Measurements from ENCODE around the gene CLASP1.
"Not testable (repeated sequence)": the region's sequence is repeated elsewhere in the genome, so short reads cannot be mapped to it uniquely, and the experiment has no call there.

CLASP1 gene

GRCh38 chr2:121319941-121320340, 329.3 kb downstream of the CLASP1 start:
- Histone ChIP-seq H3K4me3 (ENCODE audit: control insufficient read depth in 1 of 7, extremely low read depth in 1 of 7, insufficient read depth in 4 of 7, low read depth in 2 of 7, low read length in 6 of 7) (no peak overlapping the region), H3K27ac (ENCODE audit: insufficient read depth in 1 of 2, low read depth in 1 of 2, low read length in 2 of 2, poor library complexity in 1 of 2, severe bottlenecking in 2 of 2) (no peak overlapping the region), H3K9me3 (ENCODE audit: control extremely low read depth in 1 of 5, control insufficient read depth in 4 of 5, insufficient read depth in 2 of 5, low read depth in 1 of 5, low read length in 4 of 5) (no peaks in the 10 kb centered on the region), H3K4me1 (ENCODE audit: control extremely low read depth in 1 of 4, control insufficient read depth in 4 of 4, insufficient read depth in 4 of 4, low read length in 3 of 4) (peaks cover 0 to 6% (median 0%) of the 10 kb centered on the region in 4 experiments), H3K36me3 (ENCODE audit: control insufficient read depth in 4 of 4, insufficient read depth in 4 of 4, low read length in 3 of 4) (no peaks in the 10 kb centered on the region), H3K27me3 (replicated peaks in 2 of 5; ENCODE audit: control insufficient read depth in 4 of 5, insufficient read depth in 5 of 5, low read length in 4 of 5) (no peaks in the 10 kb centered on the region)
- ChIA-PET POLR2A (no interaction called here), CTCF (interaction anchor here (0.6 to 2.0 kb wide), 8 partner anchors 9 to 629 kb away, joined by 3 to 6 read pairs (median 4); no protein-coding TSS in a partner anchor)
- DNase-seq, result no peak
- 100% methylated on average over 3 of the region's 3 CpGs for WGBS (ENCODE audit: insufficient coverage)

- H3K4me1 ChIP-seq (ENCODE audit: control extremely low read depth in 1 of 4, control insufficient read depth in 4 of 4, insufficient read depth in 4 of 4, low read length in 3 of 4), result no peaks in the 10 kb centered on the region
- DNase-seq, result no peak
- WGBS (ENCODE audit: insufficient coverage), result 91% methylated on average over 6 of the region's 7 CpGs
- ChIA-PET CTCF (no interaction called here), POLR2A (no interaction called here)
- H3K4me3 ChIP-seq (ENCODE audit: control insufficient read depth in 1 of 7, extremely low read depth in 1 of 7, insufficient read depth in 4 of 7, low read depth in 2 of 7, low read length in 6 of 7), result no peak overlapping the region
- H3K9me3 ChIP-seq (ENCODE audit: control extremely low read depth in 1 of 5, control insufficient read depth in 4 of 5, insufficient read depth in 2 of 5, low read depth in 1 of 5, low read length in 4 of 5), result no peaks in the 10 kb centered on the region
- H3K27me3 ChIP-seq (replicated peaks in 2 of 5; ENCODE audit: control insufficient read depth in 4 of 5, insufficient read depth in 5 of 5, low read length in 4 of 5), result no peaks in the 10 kb centered on the region
- H3K27ac ChIP-seq (ENCODE audit: insufficient read depth in 1 of 2, low read depth in 1 of 2, low read length in 2 of 2, poor library complexity in 1 of 2, severe bottlenecking in 2 of 2), result no peak overlapping the region
- no peaks in the 10 kb centered on the region for H3K36me3 ChIP-seq (ENCODE audit: control insufficient read depth in 4 of 4, insufficient read depth in 4 of 4, low read length in 3 of 4)
These were observed 332.3 kb downstream of the CLASP1 start for GRCh38 chr2:121316986-121317385.

- POLR2A ChIA-PET; H3K9me3 ChIP-seq (ENCODE audit: control extremely low read depth in 1 of 5, control insufficient read depth in 4 of 5, insufficient read depth in 2 of 5, low read depth in 1 of 5, low read length in 4 of 5); DNase-seq; H3K27ac ChIP-seq (ENCODE audit: insufficient read depth in 1 of 2, low read depth in 1 of 2, low read length in 2 of 2, poor library complexity in 1 of 2, severe bottlenecking in 2 of 2); H3K27me3 ChIP-seq (replicated peaks in 2 of 5; ENCODE audit: control insufficient read depth in 4 of 5, insufficient read depth in 5 of 5, low read length in 4 of 5); H3K36me3 ChIP-seq (ENCODE audit: control insufficient read depth in 4 of 4, insufficient read depth in 4 of 4, low read length in 3 of 4); H3K4me3 ChIP-seq (ENCODE audit: control insufficient read depth in 1 of 7, extremely low read depth in 1 of 7, insufficient read depth in 4 of 7, low read depth in 2 of 7, low read length in 6 of 7); H3K4me1 ChIP-seq (ENCODE audit: control extremely low read depth in 1 of 4, control insufficient read depth in 4 of 4, insufficient read depth in 4 of 4, low read length in 3 of 4): not testable (repeated sequence)
- CTCF ChIA-PET, result interaction anchor here (0.8 to 1.0 kb wide), 2 partner anchors 9 to 17 kb away, joined by 3 to 4 read pairs; no protein-coding TSS in a partner anchor
- 95% methylated on average over 10 of the region's 15 CpGs for WGBS (ENCODE audit: insufficient coverage)
These were observed 335.6 kb downstream of the CLASP1 start for GRCh38 chr2:121313701-121314100.

- Histone ChIP-seq H3K4me3 (ENCODE audit: control insufficient read depth in 1 of 7, extremely low read depth in 1 of 7, insufficient read depth in 4 of 7, low read depth in 2 of 7, low read length in 6 of 7) (peak overlapping the region in 1 of 7 experiments; percentile 33), H3K4me1 (ENCODE audit: control extremely low read depth in 1 of 4, control insufficient read depth in 4 of 4, insufficient read depth in 4 of 4, low read length in 3 of 4) (peaks cover 0 to 9% (median 3%) of the 10 kb centered on the region in 4 experiments), H3K27ac (ENCODE audit: insufficient read depth in 1 of 2, low read depth in 1 of 2, low read length in 2 of 2, poor library complexity in 1 of 2, severe bottlenecking in 2 of 2) (peak overlapping the region; percentile 80 to 88), H3K27me3 (replicated peaks in 2 of 5; ENCODE audit: control insufficient read depth in 4 of 5, insufficient read depth in 5 of 5, low read length in 4 of 5) (no peaks in the 10 kb centered on the region), H3K36me3 (ENCODE audit: control insufficient read depth in 4 of 4, insufficient read depth in 4 of 4, low read length in 3 of 4) (no peaks in the 10 kb centered on the region), H3K9me3 (ENCODE audit: control extremely low read depth in 1 of 5, control insufficient read depth in 4 of 5, insufficient read depth in 2 of 5, low read depth in 1 of 5, low read length in 4 of 5) (peaks cover 0 to 2% (median 0%) of the 10 kb centered on the region in 5 experiments)
- POLR2A ChIA-PET, result no interaction called here
- CTCF ChIA-PET, result interaction anchor here (1.0 kb wide), 1 partner anchor 9 kb away, joined by 3 read pairs; no protein-coding TSS in a partner anchor
- peak; percentile 93 to 99 (median 97) for DNase-seq
- WGBS (ENCODE audit: insufficient coverage), result 10% methylated on average over 2 of the region's 3 CpGs
These were observed 339.5 kb downstream of the CLASP1 start for GRCh38 chr2:121309801-121310200.

GRCh38 chr2:121309323-121309722, 339.9 kb downstream of the CLASP1 start:
- ChIA-PET POLR2A (no interaction called here), CTCF (interaction anchor here (2.2 kb wide), 1 partner anchor 12 kb away, joined by 12 read pairs; no protein-coding TSS in a partner anchor)
- no peaks in the 10 kb centered on the region for H3K27me3 ChIP-seq (replicated peaks in 2 of 5; ENCODE audit: control insufficient read depth in 4 of 5, insufficient read depth in 5 of 5, low read length in 4 of 5)
- H3K27ac ChIP-seq (ENCODE audit: insufficient read depth in 1 of 2, low read depth in 1 of 2, low read length in 2 of 2, poor library complexity in 1 of 2, severe bottlenecking in 2 of 2), result peak overlapping the region; percentile 80 to 88
- H3K9me3 ChIP-seq (ENCODE audit: control extremely low read depth in 1 of 5, control insufficient read depth in 4 of 5, insufficient read depth in 2 of 5, low read depth in 1 of 5, low read length in 4 of 5), result peaks cover 0 to 2% (median 0%) of the 10 kb centered on the region in 5 experiments
- H3K4me3 ChIP-seq (ENCODE audit: control insufficient read depth in 1 of 7, extremely low read depth in 1 of 7, insufficient read depth in 4 of 7, low read depth in 2 of 7, low read length in 6 of 7), result peak overlapping the region in 1 of 7 experiments; percentile 33
- H3K36me3 ChIP-seq (ENCODE audit: control insufficient read depth in 4 of 4, insufficient read depth in 4 of 4, low read length in 3 of 4), result no peaks in the 10 kb centered on the region
- H3K4me1 ChIP-seq (ENCODE audit: control extremely low read depth in 1 of 4, control insufficient read depth in 4 of 4, insufficient read depth in 4 of 4, low read length in 3 of 4), result peaks cover 0 to 9% (median 3%) of the 10 kb centered on the region in 4 experiments
- DNase-seq, result no peak

- H3K27ac ChIP-seq (ENCODE audit: insufficient read depth in 1 of 2, low read depth in 1 of 2, low read length in 2 of 2, poor library complexity in 1 of 2, severe bottlenecking in 2 of 2), result no peak overlapping the region
- no peak overlapping the region for H3K4me3 ChIP-seq (ENCODE audit: control insufficient read depth in 1 of 7, extremely low read depth in 1 of 7, insufficient read depth in 4 of 7, low read depth in 2 of 7, low read length in 6 of 7)
- H3K36me3 ChIP-seq (ENCODE audit: control insufficient read depth in 4 of 4, insufficient read depth in 4 of 4, low read length in 3 of 4), result no peaks in the 10 kb centered on the region
- ChIA-PET CTCF (interaction anchor here (1.1 kb wide), 1 partner anchor 11 kb away, joined by 4 read pairs; no protein-coding TSS in a partner anchor), POLR2A (no interaction called here)
- no peaks in the 10 kb centered on the region for H3K27me3 ChIP-seq (replicated peaks in 2 of 5; ENCODE audit: control insufficient read depth in 4 of 5, insufficient read depth in 5 of 5, low read length in 4 of 5)
- peaks cover 0 to 9% (median 3%) of the 10 kb centered on the region in 4 experiments for H3K4me1 ChIP-seq (ENCODE audit: control extremely low read depth in 1 of 4, control insufficient read depth in 4 of 4, insufficient read depth in 4 of 4, low read length in 3 of 4)
- peaks cover 0 to 2% (median 0%) of the 10 kb centered on the region in 5 experiments for H3K9me3 ChIP-seq (ENCODE audit: control extremely low read depth in 1 of 5, control insufficient read depth in 4 of 5, insufficient read depth in 2 of 5, low read depth in 1 of 5, low read length in 4 of 5)
- no peak for DNase-seq
- WGBS (ENCODE audit: insufficient coverage), result 100% methylated on average over 1 of the region's 2 CpGs
These were observed 342.2 kb downstream of the CLASP1 start for GRCh38 chr2:121307048-121307447.

- Histone ChIP-seq H3K9me3 (ENCODE audit: control extremely low read depth in 1 of 5, control insufficient read depth in 4 of 5, insufficient read depth in 2 of 5, low read depth in 1 of 5, low read length in 4 of 5) (peaks cover 0 to 2% (median 0%) of the 10 kb centered on the region in 5 experiments), H3K36me3 (ENCODE audit: control insufficient read depth in 4 of 4, insufficient read depth in 4 of 4, low read length in 3 of 4) (no peaks in the 10 kb centered on the region), H3K4me3 (ENCODE audit: control insufficient read depth in 1 of 7, extremely low read depth in 1 of 7, insufficient read depth in 4 of 7, low read depth in 2 of 7, low read length in 6 of 7) (no peak overlapping the region), H3K27ac (ENCODE audit: insufficient read depth in 1 of 2, low read depth in 1 of 2, low read length in 2 of 2, poor library complexity in 1 of 2, severe bottlenecking in 2 of 2) (no peak overlapping the region), H3K27me3 (replicated peaks in 2 of 5; ENCODE audit: control insufficient read depth in 4 of 5, insufficient read depth in 5 of 5, low read length in 4 of 5) (no peaks in the 10 kb centered on the region), H3K4me1 (ENCODE audit: control extremely low read depth in 1 of 4, control insufficient read depth in 4 of 4, insufficient read depth in 4 of 4, low read length in 3 of 4) (peaks cover 0 to 4% (median under 1%) of the 10 kb centered on the region in 4 experiments)
- ChIA-PET POLR2A (no interaction called here), CTCF (no interaction called here)
- DNase-seq, result no peak
- 92% methylated on average over 2 of the region's 2 CpGs for WGBS (ENCODE audit: insufficient coverage)
These were observed 344.3 kb downstream of the CLASP1 start for GRCh38 chr2:121304941-121305340.
